ENCODE results near the gene AMOTL2.

The AMOTL2 gene

GRCh38 chr3:134361162-134361835 is 12.9 kb downstream of the AMOTL2 start:
- Histone ChIP-seq H3K9me3 (no peaks in the 10 kb centered on the region), H3K27me3 (peaks cover 38% of the 10 kb centered on the region), H3K4me1 (ENCODE audit: control insufficient read depth in 1 of 2, insufficient read depth in 1 of 2, low read depth in 1 of 2, low read length in 1 of 2) (peaks cover 5 to 16% of the 10 kb centered on the region in 2 experiments), H3K27ac (no peak overlapping the region), H3K4me3 (ENCODE audit: low read depth in 1 of 2, low read length in 1 of 2) (no peak overlapping the region), H3K36me3 (no peaks in the 10 kb centered on the region)
- no peak for TF ChIP-seq CTCF (IDR thresholded peaks at IDR 0.05)

GRCh38 chr3:134360046-134360445 is 14.2 kb downstream of the AMOTL2 start:
- TF ChIP-seq CTCF (IDR thresholded peaks at IDR 0.05) = no peak
- Histone ChIP-seq H3K9me3 (no peaks in the 10 kb centered on the region), H3K27ac (no peak overlapping the region), H3K4me1 (ENCODE audit: control insufficient read depth in 1 of 2, insufficient read depth in 1 of 2, low read depth in 1 of 2, low read length in 1 of 2) (peaks cover 5 to 14% of the 10 kb centered on the region in 2 experiments), H3K27me3 (peaks cover 28% of the 10 kb centered on the region), H3K36me3 (no peaks in the 10 kb centered on the region), H3K4me3 (ENCODE audit: low read depth in 1 of 2, low read length in 1 of 2) (no peak overlapping the region)

- no peak overlapping the region for H3K4me3 ChIP-seq (ENCODE audit: low read depth in 1 of 2, low read length in 1 of 2)
- no peaks in the 10 kb centered on the region for H3K36me3 ChIP-seq
- no peak overlapping the region for H3K27ac ChIP-seq
- H3K4me1 ChIP-seq (ENCODE audit: control insufficient read depth in 1 of 2, insufficient read depth in 1 of 2, low read depth in 1 of 2, low read length in 1 of 2) = peaks cover 0 to 8% of the 10 kb centered on the region in 2 experiments
- TF ChIP-seq CTCF (IDR thresholded peaks at IDR 0.05) = no peak
- H3K9me3 ChIP-seq = no peaks in the 10 kb centered on the region
- peaks cover 21% of the 10 kb centered on the region for H3K27me3 ChIP-seq
Measured at GRCh38 chr3:134359121-134360010, 14.9 kb downstream of the AMOTL2 start.

GRCh38 chr3:134357914-134358811 is 16.1 kb downstream of the AMOTL2 start:
- no peaks in the 10 kb centered on the region for H3K4me1 ChIP-seq (ENCODE audit: control insufficient read depth in 1 of 2, insufficient read depth in 1 of 2, low read depth in 1 of 2, low read length in 1 of 2)
- H3K36me3 ChIP-seq = no peaks in the 10 kb centered on the region
- H3K27ac ChIP-seq = no peak overlapping the region
- no peak for TF ChIP-seq CTCF (IDR thresholded peaks at IDR 0.05)
- no peaks in the 10 kb centered on the region for H3K9me3 ChIP-seq
- peaks cover 9% of the 10 kb centered on the region for H3K27me3 ChIP-seq
- H3K4me3 ChIP-seq (ENCODE audit: low read depth in 1 of 2, low read length in 1 of 2) = no peak overlapping the region

GRCh38 chr3:134357261-134357913 is 16.9 kb downstream of the AMOTL2 start:
- peaks cover 2% of the 10 kb centered on the region for H3K27me3 ChIP-seq
- no peak for TF ChIP-seq CTCF (IDR thresholded peaks at IDR 0.05)
- no peaks in the 10 kb centered on the region for H3K9me3 ChIP-seq
- H3K4me3 ChIP-seq (ENCODE audit: low read depth in 1 of 2, low read length in 1 of 2) = no peak overlapping the region
- no peaks in the 10 kb centered on the region for H3K4me1 ChIP-seq (ENCODE audit: control insufficient read depth in 1 of 2, insufficient read depth in 1 of 2, low read depth in 1 of 2, low read length in 1 of 2)
- no peaks in the 10 kb centered on the region for H3K36me3 ChIP-seq
- H3K27ac ChIP-seq = no peak overlapping the region
